Peyer's patch (tissue), 4 donors: ENCODE measurements around the gene SV2A.

Experiments
- POLR2A ChIP-seq, 2 donors: fragments of 450-650 bp; IDR thresholded peaks; one replicate each; pipeline ENCODE4 v1.5.1; 2017; ENCODE audit warnings: antibody characterized with exemption in 2 of 2, mild to moderate bottlenecking in 2 of 2, moderate library complexity in 2 of 2
- TF ChIP-seq, protein P1 (sequence below), 6 experiments: fragments of 450-650 bp in 4 of 6; fragments of 200-600 bp in 2 of 6; sonication (generic) in 1 of 6; IDR thresholded peaks; one replicate each; pipeline ENCODE4 v1.5.1; 2017 to 2019; ENCODE audit warnings: antibody characterized with exemption in 6 of 6, mild to moderate bottlenecking in 3 of 6, moderate library complexity in 1 of 6

GRCh38 chr1:149927056-149927562, 9.5 kb upstream of the SV2A start:
- TF ChIP-seq, protein P1, sequence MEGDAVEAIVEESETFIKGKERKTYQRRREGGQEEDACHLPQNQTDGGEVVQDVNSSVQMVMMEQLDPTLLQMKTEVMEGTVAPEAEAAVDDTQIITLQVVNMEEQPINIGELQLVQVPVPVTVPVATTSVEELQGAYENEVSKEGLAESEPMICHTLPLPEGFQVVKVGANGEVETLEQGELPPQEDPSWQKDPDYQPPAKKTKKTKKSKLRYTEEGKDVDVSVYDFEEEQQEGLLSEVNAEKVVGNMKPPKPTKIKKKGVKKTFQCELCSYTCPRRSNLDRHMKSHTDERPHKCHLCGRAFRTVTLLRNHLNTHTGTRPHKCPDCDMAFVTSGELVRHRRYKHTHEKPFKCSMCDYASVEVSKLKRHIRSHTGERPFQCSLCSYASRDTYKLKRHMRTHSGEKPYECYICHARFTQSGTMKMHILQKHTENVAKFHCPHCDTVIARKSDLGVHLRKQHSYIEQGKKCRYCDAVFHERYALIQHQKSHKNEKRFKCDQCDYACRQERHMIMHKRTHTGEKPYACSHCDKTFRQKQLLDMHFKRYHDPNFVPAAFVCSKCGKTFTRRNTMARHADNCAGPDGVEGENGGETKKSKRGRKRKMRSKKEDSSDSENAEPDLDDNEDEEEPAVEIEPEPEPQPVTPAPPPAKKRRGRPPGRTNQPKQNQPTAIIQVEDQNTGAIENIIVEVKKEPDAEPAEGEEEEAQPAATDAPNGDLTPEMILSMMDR (IDR thresholded peaks at IDR 0.05) = no peak
- no peak for TF ChIP-seq POLR2A (IDR thresholded peaks at IDR 0.05)
